ENCODE data around the gene MAP4.
"Not testable (repeated sequence)": the region's sequence is repeated elsewhere in the genome, so short reads cannot be mapped to it uniquely, and the experiment has no call there.

MAP4 gene

GRCh38 chr3:48016301-48016973 lies at the start of gene MAP4:
MAP4 (minus strand) TSS chr3:48016416; CDS start chr3:47998860, 17,556 bp downstream.
- DNase-seq (ENCODE audit: low read depth in 3 of 3, low spot score in 1 of 3), result no peak

- DNase-seq (ENCODE audit: low read depth in 3 of 3, low spot score in 1 of 3), result no peak
These were observed 48.8 kb upstream of the MAP4 start for GRCh38 chr3:48065035-48065434.

- no peak for DNase-seq (ENCODE audit: low read depth in 3 of 3, low spot score in 1 of 3)
These were observed 48.1 kb upstream of the MAP4 start for GRCh38 chr3:48064292-48064829.

GRCh38 chr3:48061586-48061985 lies 45.4 kb upstream of the MAP4 start:
- not testable (repeated sequence) for DNase-seq (ENCODE audit: low read depth in 3 of 3, low spot score in 1 of 3)

- no peak for DNase-seq (ENCODE audit: low read depth in 3 of 3, low spot score in 1 of 3)
These were observed 41.9 kb upstream of the MAP4 start for GRCh38 chr3:48058091-48058490.

- DNase-seq (ENCODE audit: low read depth in 3 of 3, low spot score in 1 of 3), result no peak
These were observed 41.3 kb upstream of the MAP4 start for GRCh38 chr3:48057521-48057920.

GRCh38 chr3:48047841-48048464 lies 31.7 kb upstream of the MAP4 start:
- no peak for DNase-seq (ENCODE audit: low read depth in 3 of 3, low spot score in 1 of 3)

- DNase-seq (ENCODE audit: low read depth in 3 of 3, low spot score in 1 of 3), result no peak
These were observed 26.0 kb upstream of the MAP4 start for GRCh38 chr3:48042071-48042760.

GRCh38 chr3:48039487-48040190 lies 23.4 kb upstream of the MAP4 start:
- DNase-seq (ENCODE audit: low read depth in 3 of 3, low spot score in 1 of 3), result no peak

GRCh38 chr3:48038971-48039481 lies 22.8 kb upstream of the MAP4 start:
- no peak for DNase-seq (ENCODE audit: low read depth in 3 of 3, low spot score in 1 of 3)

- no peak for DNase-seq (ENCODE audit: low read depth in 3 of 3, low spot score in 1 of 3)
These were observed 17.8 kb upstream of the MAP4 start for GRCh38 chr3:48034000-48034516.

GRCh38 chr3:48030188-48030587 lies 14.0 kb upstream of the MAP4 start:
- no peak for DNase-seq (ENCODE audit: low read depth in 3 of 3, low spot score in 1 of 3)

- no peak for DNase-seq (ENCODE audit: low read depth in 3 of 3, low spot score in 1 of 3)
These were observed 11.0 kb upstream of the MAP4 start for GRCh38 chr3:48026951-48027908.

- DNase-seq (ENCODE audit: low read depth in 3 of 3, low spot score in 1 of 3), result no peak
These were observed 9.9 kb upstream of the MAP4 start for GRCh38 chr3:48026098-48026497.

GRCh38 chr3:48024401-48024800 lies 8.2 kb upstream of the MAP4 start:
- DNase-seq (ENCODE audit: low read depth in 3 of 3, low spot score in 1 of 3), result no peak

GRCh38 chr3:48023377-48023776 lies 7.2 kb upstream of the MAP4 start:
- DNase-seq (ENCODE audit: low read depth in 3 of 3, low spot score in 1 of 3), result no peak

GRCh38 chr3:48022178-48022577 lies 6.0 kb upstream of the MAP4 start:
- DNase-seq (ENCODE audit: low read depth in 3 of 3, low spot score in 1 of 3), result no peak

GRCh38 chr3:48018841-48019240 lies 2.6 kb upstream of the MAP4 start:
- DNase-seq (ENCODE audit: low read depth in 3 of 3, low spot score in 1 of 3), result no peak

- no peak for DNase-seq (ENCODE audit: low read depth in 3 of 3, low spot score in 1 of 3)
These were observed 610 bp downstream of the MAP4 start for GRCh38 chr3:48015431-48016180.

Measured in stimulated activated CD4-positive, alpha-beta T cell treated with anti-CD3 and anti-CD28 coated beads, TNF-alpha, amount 100 ng/mL, for 1 hour (primary cell).